HTR-8/SVneo (cell line): Measurements from ENCODE around the gene LPAR1.
A peak's percentile ranks its signal among the peaks of the same experiment; 100 is the strongest.
"Not testable (repeated sequence)": the region's sequence is repeated elsewhere in the genome, so short reads cannot be mapped to it uniquely, and the experiment has no call there.

ENCODE experiments used
- DNase-seq: peaks from one replicate; pipeline ENCODE4 v3.0.0; 2011; ENCODE audit warnings: low spot score, mixed read lengths; ENCODE audit not compliant: insufficient read length
- FAIRE-seq: peaks from 2 replicates; lab custom pipeline; 2011; peaks lifted over from hg19 to GRCh38; lab: Jason Lieb, UNC

LPAR1 gene

GRCh38 chr9:110844121-110844520 is 194.1 kb downstream of the LPAR1 start:
- FAIRE-seq (no peak), DNase-seq (no peak)

GRCh38 chr9:110842986-110843385 is 195.3 kb downstream of the LPAR1 start:
- DNase-seq (no peak), FAIRE-seq (peak; percentile 16)

GRCh38 chr9:110842169-110842568 is 196.1 kb downstream of the LPAR1 start:
- DNase-seq = no peak
- peak; percentile 84 for FAIRE-seq

- FAIRE-seq = no peak
- DNase-seq = no peak
These were observed 200.8 kb downstream of the LPAR1 start for GRCh38 chr9:110837401-110838005.

GRCh38 chr9:110835859-110836271 is 202.4 kb downstream of the LPAR1 start:
- peak; percentile 18 for DNase-seq
- no peak for FAIRE-seq

- FAIRE-seq (peak; percentile 82), DNase-seq (peak; percentile 61)
These were observed 202.9 kb downstream of the LPAR1 start for GRCh38 chr9:110835404-110835803.

- FAIRE-seq (no peak), DNase-seq (no peak)
These were observed 205.3 kb downstream of the LPAR1 start for GRCh38 chr9:110832926-110833325.

- DNase-seq = no peak
- FAIRE-seq = no peak
These were observed 207.8 kb downstream of the LPAR1 start for GRCh38 chr9:110830495-110830894.

- DNase-seq (no peak), FAIRE-seq (no peak)
These were observed 210.0 kb downstream of the LPAR1 start for GRCh38 chr9:110828264-110828663.

GRCh38 chr9:110826400-110826799 is 211.9 kb downstream of the LPAR1 start:
- not testable (repeated sequence) for DNase-seq, FAIRE-seq

GRCh38 chr9:110825950-110826349 is 212.3 kb downstream of the LPAR1 start:
- DNase-seq = no peak
- no peak for FAIRE-seq

GRCh38 chr9:110825129-110825528 is 213.1 kb downstream of the LPAR1 start:
- FAIRE-seq = not testable (repeated sequence)

More at GRCh38 chr9:110825129-110825528, 213.1 kb downstream of the LPAR1 start:
- not testable (repeated sequence) for DNase-seq
